Activated naive CD4-positive, alpha-beta T cell treated with anti-CD3 and anti-CD28 coated beads for 36 hours (primary cell): Measurements from ENCODE around the gene MRPL11. TPM values are rescaled to one million over a fixed set of nuclear protein-coding genes. Genes with fewer than 3 reads are reported as not detected.
"Not testable (repeated sequence)": the region's sequence is repeated elsewhere in the genome, so short reads cannot be mapped to it uniquely, and the experiment has no call there.

Experiments
- CTCF ChIA-PET: fragments of 350-600 bp; sonication (Branson Sonifier 250); formaldehyde crosslinking; loops from one replicate; lab custom pipeline; 2021; ENCODE audit warnings: antibody characterized with exemption; lab: Charles Lee
- DNase-seq: peaks from one replicate; pipeline ENCODE4 v3.0.0-alpha.2; 2020
- H3K27ac Mint-ChIP-seq: one replicate; pipeline ENCODE4 v1.8.0; 2021; ENCODE audit warnings: mild to moderate bottlenecking, mixed read lengths
- H3K27me3 Mint-ChIP-seq: one replicate; pipeline ENCODE4 v1.8.0; 2021; ENCODE audit warnings: low read depth, mixed read lengths
- H3K36me3 Mint-ChIP-seq: one replicate; pipeline ENCODE4 v1.8.0; 2021; ENCODE audit warnings: low read depth, mixed read lengths
- H3K4me1 Mint-ChIP-seq: one replicate; pipeline ENCODE4 v1.8.0; 2021; ENCODE audit warnings: low read depth, mixed read lengths
- H3K4me3 Mint-ChIP-seq: one replicate; pipeline ENCODE4 v1.8.0; 2021; ENCODE audit warnings: mild to moderate bottlenecking, moderate library complexity, mixed read lengths
- H3K9me3 Mint-ChIP-seq: one replicate; pipeline ENCODE4 v1.8.0; 2021; ENCODE audit warnings: mixed read lengths
- intact Hi-C: fragments of 100-400 bp; cut with micrococcal nuclease; formaldehyde crosslinking; loops from one replicate; pipeline ENCODE4 v1.15.1; 2023
- total RNA-seq, 2 experiments: library from RNA; stranded (reverse); gene quantifications; one replicate each; pipeline ENCODE4 v1.2.3, GENCODE V29; 2021

The MRPL11 gene
- total RNA-seq, 2 experiments from 2014 or later, result 143 to 144 TPM

DNA sequence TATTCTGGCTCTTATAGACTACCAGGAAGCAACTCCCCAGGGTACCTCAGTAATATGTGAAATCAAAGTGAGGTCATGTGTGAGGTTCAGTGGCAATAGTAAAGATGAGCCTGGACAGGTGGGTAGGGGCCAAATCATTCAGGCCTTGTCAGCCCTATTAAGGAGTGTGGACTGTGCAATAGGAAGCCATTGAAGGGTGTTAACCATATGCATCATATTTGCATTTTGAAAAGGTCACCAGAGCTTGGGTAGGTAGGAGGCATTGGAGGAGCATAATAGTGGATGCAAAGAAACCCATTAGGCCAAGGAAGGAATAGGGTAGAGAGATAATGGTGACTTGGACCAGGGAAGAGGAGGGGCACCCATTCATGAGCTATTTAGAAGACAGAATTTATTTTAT, 8.4 kb upstream of the MRPL11 start:
- Mint-ChIP-seq H3K27me3 (peaks cover 2% of the 10 kb centered on the region), H3K27ac (no peak overlapping the region), H3K36me3 (no peaks in the 10 kb centered on the region), H3K4me3 (no peak overlapping the region), H3K9me3 (peaks cover 12% of the 10 kb centered on the region), H3K4me1 (no peaks in the 10 kb centered on the region)
- no peak for DNase-seq
- intact Hi-C loops, result no loop called here
- CTCF ChIA-PET, result interaction anchor here (1.5 to 1.6 kb wide), 2 partner anchors 8 to 17 kb away, joined by 5 to 6 read pairs; partner anchors contain the start of gene MRPL11

DNA sequence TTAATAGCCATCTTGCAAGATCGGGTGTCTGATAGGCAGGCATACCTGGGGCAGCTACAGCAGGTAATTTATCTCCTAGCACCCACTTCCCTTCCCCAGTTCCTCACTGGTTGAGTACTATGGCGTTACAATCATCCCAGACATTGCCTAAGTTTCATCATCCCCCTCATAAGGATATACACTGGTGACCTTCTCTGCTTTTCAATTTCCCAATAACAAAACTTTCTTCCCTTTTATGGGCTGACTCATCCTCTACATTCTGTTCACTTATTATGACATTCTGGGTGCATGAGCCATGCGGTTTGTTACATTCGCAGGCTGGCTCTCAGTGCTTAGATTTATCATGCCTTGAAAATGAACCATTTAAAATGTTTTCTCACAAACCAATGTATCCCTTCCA, 5.0 kb upstream of the MRPL11 start:
- Mint-ChIP-seq H3K27me3 (peaks cover 2% of the 10 kb centered on the region), H3K36me3 (no peaks in the 10 kb centered on the region), H3K4me3 (no peak overlapping the region), H3K4me1 (no peaks in the 10 kb centered on the region), H3K27ac (no peak overlapping the region), H3K9me3 (peaks cover 12% of the 10 kb centered on the region)
- DNase-seq, result no peak
- CTCF ChIA-PET, result no interaction called here
- intact Hi-C loops, result no loop called here

DNA sequence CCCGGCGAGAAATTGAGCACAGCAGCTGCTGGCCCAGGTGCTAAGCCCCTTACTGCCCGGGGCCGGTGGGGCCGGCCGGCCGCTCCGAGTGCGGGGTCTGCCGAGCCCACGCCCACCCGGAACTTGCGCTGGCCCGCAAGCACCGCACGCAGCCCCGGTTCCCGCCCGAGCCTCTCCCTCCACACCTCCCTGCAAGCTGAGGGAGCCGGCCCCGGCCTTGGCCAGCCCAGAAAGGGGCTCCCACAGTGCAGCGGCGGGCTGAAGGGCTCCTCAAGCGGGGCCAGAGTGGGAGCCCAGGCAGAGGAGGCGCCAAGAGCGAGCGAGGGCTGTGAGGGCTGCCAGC, 2.3 kb upstream of the MRPL11 start:
- H3K36me3 Mint-ChIP-seq, H3K27me3 Mint-ChIP-seq, DNase-seq, H3K27ac Mint-ChIP-seq, H3K4me3 Mint-ChIP-seq, intact Hi-C loops: not testable (repeated sequence)
- peaks cover 12% of the 10 kb centered on the region for H3K9me3 Mint-ChIP-seq
- CTCF ChIA-PET, result interaction anchor here (0.9 to 2.9 kb wide), 5 partner anchors 9 to 55 kb away, joined by 3 to 11 read pairs (median 4); partner anchors contain the start of gene PELI3
- peaks cover 12% of the 10 kb centered on the region for H3K4me1 Mint-ChIP-seq

DNA sequence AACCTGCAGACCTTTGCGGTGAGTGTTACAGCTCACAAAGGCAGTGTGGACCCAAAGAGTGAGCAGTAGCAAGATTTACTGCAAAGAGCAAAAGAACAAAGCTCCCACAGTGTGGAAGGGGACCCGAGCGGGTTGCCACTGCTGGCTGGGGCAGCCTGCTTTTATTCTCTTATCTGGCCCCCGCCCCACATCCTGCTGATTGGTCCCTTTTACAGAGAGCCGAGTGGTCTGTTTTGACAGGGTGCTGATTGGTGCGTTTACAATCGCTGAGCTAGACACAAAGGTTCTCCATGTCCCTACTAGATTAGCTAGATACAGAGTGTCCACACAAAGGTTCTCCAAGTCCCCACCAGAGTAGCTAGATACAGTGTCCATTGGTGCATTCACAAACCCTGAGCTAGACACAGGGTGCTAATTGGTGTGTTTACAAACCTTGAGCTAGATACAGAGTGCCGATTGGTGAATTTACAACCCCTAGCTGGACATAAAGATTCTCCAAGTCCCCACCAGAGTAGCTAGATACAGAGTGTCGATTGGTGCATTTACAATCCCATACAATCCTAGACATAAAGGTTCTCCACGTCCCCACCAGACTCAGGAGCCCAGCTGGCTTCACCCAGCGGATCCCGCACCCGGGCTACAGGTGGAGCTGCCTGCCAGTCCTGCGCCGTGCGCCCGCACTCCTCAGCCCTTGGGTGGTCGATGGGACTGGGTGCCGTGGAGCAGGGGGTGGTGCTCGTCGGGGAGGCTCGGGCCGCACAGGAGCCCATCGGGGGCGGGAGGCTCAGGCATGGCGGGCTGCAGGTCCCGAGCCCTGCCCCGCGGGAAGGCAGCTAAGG, 1.7 kb upstream of the MRPL11 start:
- H3K36me3 Mint-ChIP-seq, DNase-seq, intact Hi-C loops, H3K4me3 Mint-ChIP-seq, H3K27ac Mint-ChIP-seq, H3K27me3 Mint-ChIP-seq: not testable (repeated sequence)
- Mint-ChIP-seq H3K9me3 (peaks cover 12% of the 10 kb centered on the region), H3K4me1 (peaks cover 12% of the 10 kb centered on the region)
- CTCF ChIA-PET, result interaction anchor here (0.6 to 2.9 kb wide), 10 partner anchors 9 to 366 kb away, joined by 3 to 11 read pairs (median 4); partner anchors contain the start of genes DPP3 and PELI3

DNA sequence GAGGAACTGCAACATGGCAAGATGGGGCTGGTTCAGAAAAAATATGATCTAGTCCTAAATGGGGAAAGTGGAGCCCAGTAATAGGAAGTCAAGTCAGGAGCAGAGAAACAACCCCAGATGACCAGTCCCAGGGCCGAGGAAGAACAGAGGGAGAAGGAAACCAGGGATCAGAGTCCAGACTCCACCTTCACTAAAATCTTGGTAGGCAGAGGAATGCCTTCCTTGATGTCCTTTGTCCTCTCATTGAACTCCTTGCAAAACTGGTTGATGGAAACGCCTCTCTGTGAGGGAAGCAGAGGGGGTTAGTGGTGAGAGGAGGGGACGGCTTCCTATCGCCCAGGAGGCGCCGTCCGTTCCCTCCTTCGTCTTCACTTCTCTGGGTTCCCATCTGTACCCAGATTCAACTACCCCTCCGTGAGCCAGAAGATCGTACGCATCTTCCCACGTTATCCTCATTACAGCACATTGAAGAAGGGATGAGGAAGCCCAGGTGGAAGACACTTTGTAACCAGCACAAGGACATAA, 607 bp downstream of the MRPL11 start:
- peak overlapping the region; percentile 99 for H3K27ac Mint-ChIP-seq
- peaks cover 3% of the 10 kb centered on the region for H3K9me3 Mint-ChIP-seq
- CTCF ChIA-PET, result interaction anchor here (1.0 to 2.9 kb wide), 9 partner anchors 14 to 109 kb away, joined by 3 to 11 read pairs (median 5); partner anchors contain the start of genes ACTN3 and DPP3
- intact Hi-C loops, result loop anchor here (2.0 to 5.0 kb wide), 2 partner anchors 91 to 215 kb away; partner anchors contain the start of genes B4GAT1 and BRMS1
- DNase-seq, result no peak
- H3K36me3 Mint-ChIP-seq, result peaks cover 15% of the 10 kb centered on the region
- peak overlapping the region; percentile 89 for H3K4me3 Mint-ChIP-seq
- H3K4me1 Mint-ChIP-seq, result peaks cover 12% of the 10 kb centered on the region
- H3K27me3 Mint-ChIP-seq, result no peaks in the 10 kb centered on the region

DNA sequence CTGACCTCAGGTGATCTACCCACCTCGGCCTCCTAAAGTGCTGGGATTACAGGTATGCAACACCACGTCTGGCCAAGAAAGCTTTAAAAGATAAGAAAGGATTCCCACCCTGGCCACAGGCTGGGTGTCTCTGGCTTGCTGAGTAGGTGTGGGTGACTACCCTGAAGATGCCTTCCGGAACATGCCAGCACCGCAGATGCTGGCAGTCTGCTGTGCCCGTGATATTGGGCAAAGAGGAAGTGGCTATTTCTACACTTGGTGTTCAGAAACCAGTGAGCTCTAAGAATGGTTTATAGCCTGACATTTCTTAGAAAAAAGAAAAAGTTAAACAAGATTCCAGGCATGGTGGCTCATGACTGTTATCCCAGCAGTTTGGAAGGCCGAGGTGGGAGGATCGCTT, 6.1 kb downstream of the MRPL11 start:
- H3K27ac Mint-ChIP-seq, result no peak overlapping the region
- no peak for DNase-seq
- peaks cover 7% of the 10 kb centered on the region for H3K4me1 Mint-ChIP-seq
- H3K36me3 Mint-ChIP-seq, result peaks cover 21% of the 10 kb centered on the region
- CTCF ChIA-PET, result interaction anchor here (0.7 to 1.3 kb wide), 5 partner anchors 15 to 482 kb away, joined by 3 to 6 read pairs (median 4); no protein-coding TSS in a partner anchor
- intact Hi-C loops, result no loop called here
- no peak overlapping the region for H3K4me3 Mint-ChIP-seq
- H3K9me3 Mint-ChIP-seq, result no peaks in the 10 kb centered on the region
- no peaks in the 10 kb centered on the region for H3K27me3 Mint-ChIP-seq

DNA sequence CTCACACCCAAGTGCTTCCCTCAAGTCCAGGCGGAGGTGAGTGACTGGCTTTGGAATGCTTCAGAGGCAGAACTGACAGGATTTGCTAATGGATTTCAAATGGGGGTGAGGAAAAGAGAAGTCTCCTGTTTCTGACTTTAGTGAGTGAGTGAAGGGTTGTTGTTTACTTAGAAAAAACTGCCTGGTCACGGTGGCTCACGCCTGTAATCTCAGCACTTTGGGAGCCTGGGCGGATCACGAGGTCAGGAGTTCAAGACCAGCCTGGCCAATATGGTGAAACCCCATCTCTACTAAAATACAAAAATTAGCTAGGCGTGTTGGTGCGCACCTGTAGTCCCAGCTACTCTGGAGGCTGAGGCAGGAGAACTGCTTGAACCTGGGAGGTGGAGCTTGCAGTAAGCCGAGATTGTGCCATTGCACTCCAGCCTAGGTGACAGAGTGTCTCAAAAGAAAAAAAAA, 6.7 kb downstream of the MRPL11 start:
- intact Hi-C loops, H3K4me1 Mint-ChIP-seq, H3K27ac Mint-ChIP-seq, H3K27me3 Mint-ChIP-seq, H3K4me3 Mint-ChIP-seq, DNase-seq, H3K9me3 Mint-ChIP-seq: not testable (repeated sequence)
- CTCF ChIA-PET, result interaction anchor here (0.7 to 0.9 kb wide), 4 partner anchors 14 to 483 kb away, joined by 3 to 4 read pairs (median 4); no protein-coding TSS in a partner anchor
- H3K36me3 Mint-ChIP-seq, result peaks cover 20% of the 10 kb centered on the region

DNA sequence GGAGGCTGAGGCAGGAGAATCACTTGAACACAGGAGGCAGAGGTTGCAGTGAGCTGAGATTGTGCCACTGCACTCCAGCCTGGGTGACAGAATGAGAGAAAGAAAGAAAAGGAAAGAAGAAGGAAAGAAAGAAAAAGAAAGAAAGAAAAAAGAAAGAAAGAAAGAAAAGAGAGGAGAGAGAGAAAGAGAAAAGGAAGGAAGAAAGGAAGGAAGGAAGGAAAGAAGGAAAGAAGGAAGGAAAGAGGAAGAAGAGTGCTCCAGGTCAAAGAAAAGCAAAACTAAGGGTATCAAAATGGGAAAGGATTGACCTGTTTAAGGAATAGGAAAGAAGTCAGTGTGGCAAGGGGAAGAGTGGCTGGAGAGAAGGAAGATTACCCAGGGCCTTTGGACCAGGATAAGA, 7.4 kb downstream of the MRPL11 start:
- intact Hi-C loops, H3K4me3 Mint-ChIP-seq, H3K27ac Mint-ChIP-seq, H3K4me1 Mint-ChIP-seq, H3K9me3 Mint-ChIP-seq, DNase-seq, H3K27me3 Mint-ChIP-seq: not testable (repeated sequence)
- CTCF ChIA-PET, result interaction anchor here (0.6 to 2.3 kb wide), 5 partner anchors 8 to 1505 kb away, joined by 3 to 17 read pairs (median 5); partner anchors contain the start of gene MRPL11
- H3K36me3 Mint-ChIP-seq, result peaks cover 15% of the 10 kb centered on the region

DNA sequence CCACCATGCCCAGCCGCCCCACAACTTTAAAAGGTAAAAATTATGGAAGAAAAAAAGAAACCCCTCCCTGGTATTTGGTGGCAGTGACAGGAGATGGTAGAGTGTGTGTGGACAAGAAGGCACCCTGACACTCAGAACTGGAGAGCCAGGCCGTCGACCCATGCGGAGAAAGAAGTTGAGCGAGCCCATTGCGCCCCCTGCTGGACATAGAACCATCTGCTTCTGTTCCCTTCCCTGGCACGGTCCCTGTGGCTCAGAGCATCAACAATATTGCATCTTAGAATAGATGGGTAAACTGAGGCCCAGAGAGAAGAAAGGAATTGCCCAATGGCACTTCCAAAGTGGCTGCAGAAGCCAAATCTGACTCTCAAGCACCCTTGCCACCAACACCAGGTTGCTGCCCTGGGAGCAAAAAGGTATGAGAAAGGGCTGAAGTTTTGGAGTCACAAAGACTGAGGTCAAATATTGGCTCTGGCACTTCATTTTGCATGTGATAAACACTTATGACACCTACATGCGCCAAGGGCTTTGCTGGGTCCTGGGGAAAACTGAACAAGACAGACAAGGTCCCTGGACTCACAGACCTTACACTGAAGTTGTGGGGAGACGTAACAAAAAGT, 8.6 kb downstream of the MRPL11 start:
- H3K36me3 Mint-ChIP-seq, result peaks cover 13% of the 10 kb centered on the region
- CTCF ChIA-PET, result interaction anchor here (0.6 to 2.9 kb wide), 14 partner anchors 8 to 118 kb away, joined by 3 to 28 read pairs (median 4); partner anchors contain the start of genes CD248 and MRPL11
- H3K27ac Mint-ChIP-seq, result no peak overlapping the region
- DNase-seq, result peak; percentile 85
- peaks cover 2% of the 10 kb centered on the region for H3K4me1 Mint-ChIP-seq
- H3K9me3 Mint-ChIP-seq, result no peaks in the 10 kb centered on the region
- intact Hi-C loops, result loop anchor here (1.0 kb wide), 2 partner anchors 12 to 22 kb away; no protein-coding TSS in a partner anchor
- H3K4me3 Mint-ChIP-seq, result no peak overlapping the region
- no peaks in the 10 kb centered on the region for H3K27me3 Mint-ChIP-seq

DNA sequence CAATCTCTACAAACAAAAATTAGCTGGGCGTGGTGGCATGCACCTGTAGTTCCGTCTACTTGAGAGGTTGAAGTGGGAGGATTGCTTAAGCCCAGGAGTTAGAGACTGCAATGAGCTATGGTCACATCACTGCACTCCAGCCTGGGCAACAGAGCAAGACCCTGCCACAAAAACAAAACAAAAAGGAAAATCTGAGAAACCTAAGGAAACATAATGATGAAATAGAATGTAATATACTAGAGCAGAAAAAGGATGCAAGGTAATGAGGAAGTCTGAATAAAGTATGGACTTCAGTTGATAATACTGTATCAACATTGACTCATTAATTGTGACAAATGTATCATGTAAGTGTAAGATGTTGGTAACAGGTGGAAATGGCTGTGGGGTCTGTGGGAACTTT, 9.7 kb downstream of the MRPL11 start:
- Mint-ChIP-seq H3K9me3 (no peaks in the 10 kb centered on the region), H3K4me3 (no peak overlapping the region), H3K27me3 (no peaks in the 10 kb centered on the region), H3K36me3 (peaks cover 9% of the 10 kb centered on the region), H3K27ac (no peak overlapping the region), H3K4me1 (peaks cover 2% of the 10 kb centered on the region)
- intact Hi-C loops, result no loop called here
- CTCF ChIA-PET, result interaction anchor here (0.6 to 2.9 kb wide), 9 partner anchors 10 to 379 kb away, joined by 3 to 28 read pairs (median 4); partner anchors contain the start of genes MRPL11 and RBM4B
- DNase-seq, result no peak

DNA sequence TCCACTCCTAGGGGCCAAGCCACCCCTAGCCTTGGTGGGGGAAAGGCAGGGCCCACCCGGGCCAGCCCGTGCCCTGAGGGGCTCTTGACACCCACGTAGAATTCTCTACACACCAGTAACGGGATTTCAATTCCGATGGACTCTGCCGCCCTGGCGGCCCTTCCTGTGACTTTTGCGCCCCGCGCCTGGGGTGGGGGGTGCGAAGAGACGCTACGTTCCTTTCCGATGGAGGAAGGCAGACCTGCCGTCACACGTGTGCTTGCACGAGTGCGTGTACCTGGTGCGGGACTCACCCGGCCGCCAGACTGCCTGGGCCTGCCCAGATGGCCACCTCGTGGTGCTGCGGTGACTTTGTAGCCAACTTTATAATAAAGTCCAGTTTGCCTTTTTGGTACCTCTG, 12.3 kb downstream of the MRPL11 start:
- Mint-ChIP-seq H3K4me3 (no peak overlapping the region), H3K9me3 (no peaks in the 10 kb centered on the region), H3K36me3 (peaks cover 6% of the 10 kb centered on the region), H3K27me3 (peaks cover 2% of the 10 kb centered on the region), H3K27ac (no peak overlapping the region), H3K4me1 (peaks cover 2% of the 10 kb centered on the region)
- intact Hi-C loops, result no loop called here
- CTCF ChIA-PET, result interaction anchor here (1.6 kb wide), 1 partner anchor 13 kb away, joined by 5 read pairs; the partner anchor contains the start of gene MRPL11
- DNase-seq, result no peak
